Panc1 (cell line): Measurements from ENCODE around the gene AIF1.

ENCODE experiments used
- CTCF ChIP-seq: fragments of 450-650 bp; IDR thresholded peaks from 2 replicates; pipeline ENCODE4 v1.5.1; 2017; ENCODE audit warnings: mild to moderate bottlenecking
- POLR2AphosphoS5 ChIP-seq: IDR thresholded peaks from 2 replicates; pipeline ENCODE4 v1.6.1; 2012; ENCODE audit warnings: mild to moderate bottlenecking, low read depth, low read length, moderate library complexity
- REST ChIP-seq, 2 experiments: IDR thresholded peaks; 2 replicates each; pipeline ENCODE4 v1.6.1; 2011 to 2012; ENCODE audit warnings: low read depth in 2 of 2, control low read depth in 1 of 2, low read length in 1 of 2, mild to moderate bottlenecking in 1 of 2, moderate library complexity in 1 of 2; ENCODE audit not compliant: insufficient read depth in 1 of 2
- SIN3A ChIP-seq: IDR thresholded peaks from 2 replicates; pipeline ENCODE4 v1.6.1; 2012; ENCODE audit warnings: low read depth, mild to moderate bottlenecking, low read length, moderate library complexity, borderline replicate concordance; ENCODE audit not compliant: insufficient read depth

DNA sequence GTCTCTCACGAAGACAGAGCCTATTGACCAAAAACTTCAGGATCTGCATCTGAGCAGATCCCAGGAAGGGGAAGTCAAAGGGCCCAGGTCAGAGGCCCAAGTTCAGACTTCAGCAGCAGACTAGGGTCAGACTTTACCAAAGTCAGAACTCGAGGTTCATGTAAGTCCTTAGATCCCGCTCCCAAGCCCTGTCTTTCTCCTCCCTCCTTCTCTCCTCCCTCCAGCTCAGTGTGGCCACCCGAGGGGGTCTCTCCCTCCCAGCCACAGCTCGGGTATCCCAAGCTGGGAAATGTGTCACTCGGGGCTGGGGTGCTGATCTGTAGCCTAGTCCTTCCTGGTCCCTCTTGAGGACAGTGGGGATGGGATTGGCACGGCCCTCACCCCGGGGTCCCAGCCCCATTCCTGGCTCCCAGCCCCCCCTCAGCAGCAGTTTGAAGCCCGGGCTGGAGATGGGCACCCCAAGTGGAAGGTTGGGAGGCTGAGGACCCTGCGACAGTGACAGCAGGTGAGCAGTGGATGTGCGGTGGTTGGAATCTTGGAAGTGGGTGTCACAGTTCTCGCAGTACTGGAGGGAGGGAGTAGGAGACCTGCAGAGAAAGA lies 47.2 kb downstream of the AIF1 start:
- TF ChIP-seq CTCF (no peak), POLR2AphosphoS5 (no peak), REST (IDR thresholded peaks at IDR 0.05; ENCODE audit: insufficient read depth in 1 of 2, low read depth in 2 of 2, low read length in 1 of 2) (no peak), SIN3A (no peak)
